HepG2 (cell line): ENCODE results near the gene TCOF1. TPM values are rescaled to one million over a fixed set of nuclear protein-coding genes. Genes with fewer than 3 reads are reported as not detected.
A peak's percentile ranks its signal among the peaks of the same experiment; 100 is the strongest.

Source experiments
- ATF1 ChIP-seq: IDR thresholded peaks from 2 replicates; pipeline ENCODE4 v1.6.1; 2016; ENCODE audit warnings: mild to moderate bottlenecking, control low read depth
- CENPBD1 ChIP-seq: sonication (generic); formaldehyde crosslinking; IDR thresholded peaks from 2 replicates; pipeline ENCODE4 v1.8.0; 2022; ENCODE audit warnings: missing genetic modification reagents, low read depth, mild to moderate bottlenecking, borderline replicate concordance
- CREM ChIP-seq, 2 experiments: sonication (generic) in 1 of 2; formaldehyde crosslinking in 1 of 2; IDR thresholded peaks; 2 replicates each; pipeline versions ENCODE4 v1.4.0 to v1.6.1; 2016 to 2020; ENCODE audit warnings: antibody characterized with exemption in 1 of 2, mild to moderate bottlenecking in 1 of 2, missing genetic modification reagents in 1 of 2
- GABPB1 ChIP-seq: IDR thresholded peaks from 2 replicates; pipeline ENCODE4 v1.6.1; 2016; ENCODE audit warnings: mild to moderate bottlenecking, missing genetic modification reagents, moderate library complexity, missing compliant biosample characterization
- HNF4A ChIP-seq: sonication (generic); formaldehyde crosslinking; IDR thresholded peaks from 2 replicates; pipeline ENCODE4 v1.4.0; 2020; ENCODE audit warnings: missing genetic modification reagents
- HNF4G ChIP-seq, 2 experiments: sonication (generic) in 1 of 2; formaldehyde crosslinking in 1 of 2; IDR thresholded peaks; 2 replicates each; pipeline versions ENCODE4 v1.4.0 to v1.6.1; 2011 to 2020; ENCODE audit warnings: borderline replicate concordance in 2 of 2, low read depth in 2 of 2, mild to moderate bottlenecking in 2 of 2, low read length in 1 of 2, missing genetic modification reagents in 1 of 2, moderate library complexity in 1 of 2
- MATR3 ChIP-seq: sonication (generic); formaldehyde crosslinking; IDR thresholded peaks from 2 replicates; pipeline ENCODE4 v1.4.0; 2020; ENCODE audit warnings: missing genetic modification reagents
- MTF1 ChIP-seq: sonication (generic); formaldehyde crosslinking; IDR thresholded peaks from 2 replicates; pipeline ENCODE4 v1.5.0; 2020; ENCODE audit warnings: missing genetic modification reagents
- MTF2 ChIP-seq: sonication (generic); formaldehyde crosslinking; IDR thresholded peaks from 2 replicates; pipeline ENCODE4 v1.5.0; 2020; ENCODE audit warnings: missing genetic modification reagents, borderline replicate concordance
- NR2F6 ChIP-seq, 2 experiments: IDR thresholded peaks; 2 replicates each; pipeline ENCODE4 v1.6.1; 2016; ENCODE audit warnings: antibody characterized with exemption in 1 of 2, mild to moderate bottlenecking in 1 of 2
- PHF21A ChIP-seq: sonication (generic); formaldehyde crosslinking; IDR thresholded peaks from 2 replicates; pipeline ENCODE4 v1.5.0; 2020; ENCODE audit warnings: mild to moderate bottlenecking, missing genetic modification reagents
- PRPF4 ChIP-seq: fragments of 200-400 bp; formaldehyde crosslinking; IDR thresholded peaks from 2 replicates; pipeline ENCODE4 v1.6.1; 2016; ENCODE audit warnings: low read length, low read depth; ENCODE audit not compliant: poor library complexity, severe bottlenecking
- RBM39 ChIP-seq: fragments of 200-400 bp; formaldehyde crosslinking; IDR thresholded peaks from one replicate; pipeline ENCODE4 v1.6.1; 2018; ENCODE audit warnings: antibody characterized with exemption, mild to moderate bottlenecking, low read depth, low read length; ENCODE audit not compliant: poor library complexity, severe bottlenecking
- SMARCE1 ChIP-seq: fragments of 450-650 bp; IDR thresholded peaks from 2 replicates; pipeline ENCODE4 v1.6.1; 2017; ENCODE audit warnings: borderline replicate concordance
- SP2 ChIP-seq: sonication (generic); formaldehyde crosslinking; IDR thresholded peaks from 2 replicates; pipeline ENCODE4 v1.5.1; 2020; ENCODE audit warnings: mild to moderate bottlenecking, missing genetic modification reagents
- THAP11 ChIP-seq: IDR thresholded peaks from 2 replicates; pipeline ENCODE4 v1.6.1; 2016; ENCODE audit warnings: missing biosample characterization, missing genetic modification reagents
- ZMYM3 ChIP-seq: sonication (generic); formaldehyde crosslinking; IDR thresholded peaks from 2 replicates; pipeline ENCODE4 v1.5.1; 2020; ENCODE audit warnings: mild to moderate bottlenecking, missing genetic modification reagents
- ZNF121 ChIP-seq: sonication (generic); formaldehyde crosslinking; IDR thresholded peaks from 2 replicates; pipeline ENCODE4 v1.5.0; 2020; ENCODE audit warnings: mild to moderate bottlenecking, missing genetic modification reagents
- ZNF263 ChIP-seq: sonication (generic); formaldehyde crosslinking; IDR thresholded peaks from 2 replicates; pipeline ENCODE4 v1.4.0; 2020; ENCODE audit warnings: missing genetic modification reagents
- ZNF362 ChIP-seq: sonication (generic); formaldehyde crosslinking; IDR thresholded peaks from 2 replicates; pipeline ENCODE4 v1.4.0; 2020; ENCODE audit warnings: missing genetic modification reagents, mild to moderate bottlenecking, borderline replicate concordance
- ZNF629 ChIP-seq: sonication (generic); formaldehyde crosslinking; conservative IDR thresholded peaks from 2 replicates; pipeline ENCODE4 v1.5.0; 2020; ENCODE audit warnings: missing genetic modification reagents
- ZNF7 ChIP-seq: IDR thresholded peaks from 2 replicates; pipeline ENCODE4 v1.6.1; 2016; ENCODE audit warnings: missing biosample characterization, missing genetic modification reagents
- polyA plus RNA-seq, 8 experiments: library from polyadenylated mRNA; depleted of rRNA in 3 of 8; stranded (reverse) in 7 of 8; unstranded in 1 of 8; fragments of >200 nt; fragmentation: Illumina TruSeq in 4 of 8; extraction: Trizol in 4 of 8; gene quantifications; 2 replicates each; pipeline versions ENCODE4 v1.2.1 to v1.2.3, GENCODE V29; 2011 to 2016; ENCODE audit warnings: low read depth in 4 of 8, missing spikeins in 1 of 8, mixed read lengths in 1 of 8; ENCODE audit not compliant: insufficient read depth in 1 of 8
- total RNA-seq, 5 experiments: library from RNA; depleted of rRNA; stranded (reverse); fragments of >200 nt; fragmentation: Illumina TruSeq; extraction: Trizol; gene quantifications; 2 replicates each; pipeline ENCODE4 v1.2.3, GENCODE V29; 2016; ENCODE audit warnings: low read depth in 1 of 5
- TF ChIP-seq, protein P1 (sequence below): IDR thresholded peaks from 2 replicates; pipeline ENCODE4 v1.6.1; 2016; ENCODE audit warnings: low read depth, borderline replicate concordance
- TF ChIP-seq, protein P2 (sequence below): sonication (generic); formaldehyde crosslinking; IDR thresholded peaks from 2 replicates; pipeline ENCODE4 v1.4.0; 2020; ENCODE audit warnings: low read depth, mild to moderate bottlenecking, missing genetic modification reagents
- TF ChIP-seq, protein P3 (sequence below): IDR thresholded peaks from 2 replicates; pipeline ENCODE4 v1.6.1; 2016; ENCODE audit warnings: missing compliant biosample characterization, missing genetic modification reagents, borderline replicate concordance

The TCOF1 gene
- total and polyA plus RNA-seq, 2 of the 13 experiments (the other 11 are each of a cell fraction or from before 2014, with no cell fraction given): 10.1 to 41.6 TPM

GRCh38 chr5:150358261-150359095 lies 981 bp downstream of the TCOF1 start (continued):
- TF ChIP-seq, protein P1, sequence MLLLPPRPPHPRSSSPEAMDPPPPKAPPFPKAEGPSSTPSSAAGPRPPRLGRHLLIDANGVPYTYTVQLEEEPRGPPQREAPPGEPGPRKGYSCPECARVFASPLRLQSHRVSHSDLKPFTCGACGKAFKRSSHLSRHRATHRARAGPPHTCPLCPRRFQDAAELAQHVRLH (CRISPR knock-in tag): no peak
- TF ChIP-seq ZNF7 (CRISPR knock-in tag): no peak
- no peak for TF ChIP-seq THAP11
- no peak for TF ChIP-seq ATF1
- TF ChIP-seq PRPF4: no peak
- peak; percentile 86 for TF ChIP-seq ZMYM3 (CRISPR knock-in tag)
- TF ChIP-seq MATR3 (CRISPR knock-in tag): no peak
- TF ChIP-seq, protein P2, sequence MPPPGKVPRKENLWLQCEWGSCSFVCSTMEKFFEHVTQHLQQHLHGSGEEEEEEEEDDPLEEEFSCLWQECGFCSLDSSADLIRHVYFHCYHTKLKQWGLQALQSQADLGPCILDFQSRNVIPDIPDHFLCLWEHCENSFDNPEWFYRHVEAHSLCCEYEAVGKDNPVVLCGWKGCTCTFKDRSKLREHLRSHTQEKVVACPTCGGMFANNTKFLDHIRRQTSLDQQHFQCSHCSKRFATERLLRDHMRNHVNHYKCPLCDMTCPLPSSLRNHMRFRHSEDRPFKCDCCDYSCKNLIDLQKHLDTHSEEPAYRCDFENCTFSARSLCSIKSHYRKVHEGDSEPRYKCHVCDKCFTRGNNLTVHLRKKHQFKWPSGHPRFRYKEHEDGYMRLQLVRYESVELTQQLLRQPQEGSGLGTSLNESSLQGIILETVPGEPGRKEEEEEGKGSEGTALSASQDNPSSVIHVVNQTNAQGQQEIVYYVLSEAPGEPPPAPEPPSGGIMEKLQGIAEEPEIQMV: 0 out of 2 replicates have a peak, but pooled peaks have one; percentile 33
- TF ChIP-seq SMARCE1: no peak
- TF ChIP-seq CENPBD1: 0 out of 2 replicates have a peak, but pooled peaks have one; percentile 53
- 0 out of 2 replicates have a peak, but pooled peaks have one; percentile 1 for TF ChIP-seq ZNF263
- peak; percentile 81; the same call in 1 of the 2 replicates for TF ChIP-seq ZNF362 (CRISPR knock-in tag)
- no peak for TF ChIP-seq MTF1 (CRISPR knock-in tag)
- no peak for TF ChIP-seq NR2F6 (IDR thresholded peaks at IDR 0.05)
- TF ChIP-seq NR2F6 (CRISPR knock-in tag; IDR thresholded peaks at IDR 0.05): no peak
- peak; percentile 99 for TF ChIP-seq ZNF121 (CRISPR knock-in tag)
- no peak for TF ChIP-seq SP2
- peak; percentile 59 for TF ChIP-seq HNF4A (CRISPR knock-in tag)
- TF ChIP-seq, protein P3, sequence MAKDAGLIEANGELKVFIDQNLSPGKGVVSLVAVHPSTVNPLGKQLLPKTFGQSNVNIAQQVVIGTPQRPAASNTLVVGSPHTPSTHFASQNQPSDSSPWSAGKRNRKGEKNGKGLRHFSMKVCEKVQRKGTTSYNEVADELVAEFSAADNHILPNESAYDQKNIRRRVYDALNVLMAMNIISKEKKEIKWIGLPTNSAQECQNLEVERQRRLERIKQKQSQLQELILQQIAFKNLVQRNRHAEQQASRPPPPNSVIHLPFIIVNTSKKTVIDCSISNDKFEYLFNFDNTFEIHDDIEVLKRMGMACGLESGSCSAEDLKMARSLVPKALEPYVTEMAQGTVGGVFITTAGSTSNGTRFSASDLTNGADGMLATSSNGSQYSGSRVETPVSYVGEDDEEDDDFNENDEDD: peak; percentile 50; the same call in 1 of the 2 replicates
- TF ChIP-seq GABPB1 (CRISPR knock-in tag): no peak
- no peak for TF ChIP-seq CREM (IDR thresholded peaks at IDR 0.05)
- no peak for TF ChIP-seq CREM (CRISPR knock-in tag; IDR thresholded peaks at IDR 0.05)
- no peak for TF ChIP-seq RBM39
- TF ChIP-seq MTF2 (CRISPR knock-in tag): no peak
- TF ChIP-seq HNF4G (IDR thresholded peaks at IDR 0.05; ENCODE audit: borderline replicate concordance, low read depth, low read length): peak; percentile 52; the same call in 1 of the 2 replicates
- no peak for TF ChIP-seq HNF4G (CRISPR knock-in tag; IDR thresholded peaks at IDR 0.05; ENCODE audit: borderline replicate concordance, low read depth)
- peak; percentile 41; the same call in 1 of the 2 replicates for TF ChIP-seq PHF21A (CRISPR knock-in tag)
- TF ChIP-seq ZNF629 (CRISPR knock-in tag): no peak; the same call in 1 of the 2 replicates
